CD4-positive, alpha-beta memory T cell (primary cell): ENCODE results near the gene OGFOD3. TPM values are rescaled to one million over a fixed set of nuclear protein-coding genes. Genes with fewer than 3 reads are reported as not detected.

Experiments
- polyA plus RNA-seq, 2 donors: library from polyadenylated mRNA; unstranded; fragments of 300-500 nt; fragmentation: Illumina TruSeq; gene quantifications; one replicate each; pipeline ENCODE4 v1.2.3, GENCODE V29; 2021
- total RNA-seq, 2 experiments: library from RNA; stranded (reverse); gene quantifications; one replicate each; pipeline ENCODE4 v1.2.3, GENCODE V29; 2021

OGFOD3 gene
- total and polyA plus RNA-seq, 4 experiments from 2014 or later: 23.4 to 36.1 (median 29.5) TPM

Other genes with a start within 250 kb of the OGFOD3 start
- 10 to 100 TPM; 80.5 to 88.7 TPM for gene CCDC57, start 205.7 kb downstream of the OGFOD3 start, total RNA-seq
- gene CCDC57, start 205.7 kb downstream of the OGFOD3 start, polyA plus RNA-seq: 10 to 100 TPM; 41.6 to 43.6 TPM
- gene SLC16A3, start 189.5 kb downstream of the OGFOD3 start, total RNA-seq: 10 to 100 TPM; 30.3 to 31.4 TPM
- 1 to 10 TPM; 1.4 to 5.6 TPM for gene SLC16A3, start 189.5 kb downstream of the OGFOD3 start, polyA plus RNA-seq
- 100 to 1,000 TPM; 182 TPM for gene CSNK1D, start 144.9 kb downstream of the OGFOD3 start, total RNA-seq
- gene CSNK1D, start 144.9 kb downstream of the OGFOD3 start, polyA plus RNA-seq: 10 to 100 TPM; 31.6 to 77.2 TPM
- 10 to 100 TPM; 40.9 to 41.0 TPM for gene CD7, start 101.0 kb downstream of the OGFOD3 start, total RNA-seq
- gene CD7, start 101.0 kb downstream of the OGFOD3 start, polyA plus RNA-seq: 10 to 100 TPM; 53.1 to 82.6 TPM
- gene SECTM1, start 84.8 kb downstream of the OGFOD3 start, total RNA-seq: 1 to 10 TPM; 5.3 to 6.1 TPM
- 1 to 10 TPM; 2.2 to 4.3 TPM for gene SECTM1, start 84.8 kb downstream of the OGFOD3 start, polyA plus RNA-seq
- not detected for gene TEX19, start 59.3 kb downstream of the OGFOD3 start, total RNA-seq
- gene TEX19, start 59.3 kb downstream of the OGFOD3 start, polyA plus RNA-seq: not detected
- not detected for gene UTS2R, start 46.8 kb downstream of the OGFOD3 start, total RNA-seq
- not detected for gene UTS2R, start 46.8 kb downstream of the OGFOD3 start, polyA plus RNA-seq
- 100 to 1,000 TPM; 105 to 113 TPM for gene HEXD, start 239 bp downstream of the OGFOD3 start, total RNA-seq
- 10 to 100 TPM; 12.6 to 15.1 TPM for gene HEXD, start 239 bp downstream of the OGFOD3 start, polyA plus RNA-seq
- 100 to 1,000 TPM; 236 to 249 TPM for gene CYBC1, start 32.2 kb upstream of the OGFOD3 start, total RNA-seq
- gene CYBC1, start 32.2 kb upstream of the OGFOD3 start, polyA plus RNA-seq: 100 to 1,000 TPM; 166 to 237 TPM
- 10 to 100 TPM; 80.8 to 82.9 TPM for gene NARF, start 40.2 kb upstream of the OGFOD3 start, total RNA-seq
- gene NARF, start 40.2 kb upstream of the OGFOD3 start, polyA plus RNA-seq: 100 to 1,000 TPM in 1 of 2 donors, 10 to 100 TPM in 1; 94.2 to 146 TPM
- 10 to 100 TPM; 51.5 to 57.5 TPM for gene FOXK2, start 101.1 kb upstream of the OGFOD3 start, total RNA-seq
- gene FOXK2, start 101.1 kb upstream of the OGFOD3 start, polyA plus RNA-seq: 1 to 10 TPM; 1.3 to 6.8 TPM
- 10 to 100 TPM; 66.3 to 66.7 TPM for gene WDR45B, start 229.9 kb upstream of the OGFOD3 start, total RNA-seq
- gene WDR45B, start 229.9 kb upstream of the OGFOD3 start, polyA plus RNA-seq: 10 to 100 TPM; 35.1 to 48.4 TPM